Stimulated activated memory B cell treated with anti-CD40 and anti-IgM and Interleukin-4, amounts not matched to agents 10 μg/mL and 1 μg/mL and 100 μg/mL, for 72 hours (primary cell): ENCODE measurements around the gene TAS2R16.
A peak's percentile ranks its signal among the peaks of the same experiment; 100 is the strongest.
"Not testable (repeated sequence)": the region's sequence is repeated elsewhere in the genome, so short reads cannot be mapped to it uniquely, and the experiment has no call there.

ENCODE experiments used
- ATAC-seq: fragments of 150-1000 bp; cut with Tn5 transposase; 2 replicates; pipeline ENCODE4 v1.10.0; 2021
- H3K27ac Mint-ChIP-seq: one replicate; pipeline ENCODE4 v1.8.0; 2022; ENCODE audit warnings: mild to moderate bottlenecking, mixed read lengths
- H3K27me3 Mint-ChIP-seq: one replicate; pipeline ENCODE4 v1.8.0; 2022; ENCODE audit warnings: mixed read lengths
- H3K36me3 Mint-ChIP-seq: one replicate; pipeline ENCODE4 v1.8.0; 2022; ENCODE audit warnings: mixed read lengths
- H3K4me1 Mint-ChIP-seq: one replicate; pipeline ENCODE4 v1.8.0; 2022; ENCODE audit warnings: mixed read lengths
- H3K4me3 Mint-ChIP-seq: one replicate; pipeline ENCODE4 v1.8.0; 2022; ENCODE audit warnings: mild to moderate bottlenecking, moderate library complexity, mixed read lengths
- H3K9me3 Mint-ChIP-seq: one replicate; pipeline ENCODE4 v1.8.0; 2022; ENCODE audit warnings: mixed read lengths

Gene TAS2R16

DNA sequence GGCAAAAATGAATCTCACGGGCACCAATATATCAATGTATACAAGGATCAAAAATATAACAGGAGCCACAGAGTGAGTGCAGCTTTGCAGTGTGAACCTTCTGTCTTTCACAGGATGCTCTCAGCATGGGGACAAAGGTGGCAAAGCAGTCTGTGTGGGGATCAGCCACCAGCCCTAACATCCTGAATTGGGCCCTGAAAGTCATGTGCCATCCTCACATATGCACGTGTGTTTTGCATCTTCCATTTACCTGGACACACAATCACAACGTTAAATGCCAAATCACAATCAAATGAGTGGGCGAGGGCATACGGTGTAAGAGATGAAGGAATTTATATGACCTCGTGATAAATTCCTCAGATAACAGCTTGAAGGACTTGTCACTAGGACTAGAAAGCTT is 6.5 kb downstream of the TAS2R16 start:
- Mint-ChIP-seq H3K4me1 (no peaks in the 10 kb centered on the region), H3K4me3 (no peak overlapping the region), H3K27ac (no peak overlapping the region), H3K36me3 (no peaks in the 10 kb centered on the region), H3K27me3 (no peaks in the 10 kb centered on the region), H3K9me3 (peaks cover 12% of the 10 kb centered on the region)
- peak; percentile 34 for ATAC-seq

DNA sequence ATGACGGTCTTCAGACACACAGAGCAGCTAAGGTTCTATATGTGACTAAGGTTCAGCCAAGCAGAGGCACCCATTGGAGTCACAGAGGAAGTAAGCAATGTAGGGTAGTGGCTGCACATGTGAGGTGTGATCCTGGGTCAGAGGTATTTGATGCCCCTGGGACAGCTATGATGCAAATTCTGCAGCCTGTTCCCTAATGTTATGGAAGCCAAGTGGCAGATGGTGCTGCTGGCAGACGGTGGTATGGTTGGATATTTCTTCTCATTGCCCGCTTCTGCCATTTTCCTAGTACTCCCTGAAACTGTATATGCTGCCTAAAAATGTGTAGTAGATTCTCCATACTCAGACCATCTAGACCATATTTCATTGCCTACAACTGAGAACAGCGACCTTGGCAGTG is 7.2 kb downstream of the TAS2R16 start:
- Mint-ChIP-seq H3K9me3 (peaks cover 8% of the 10 kb centered on the region), H3K4me1 (no peaks in the 10 kb centered on the region), H3K4me3 (no peak overlapping the region), H3K27me3 (no peaks in the 10 kb centered on the region), H3K36me3 (no peaks in the 10 kb centered on the region), H3K27ac (no peak overlapping the region)
- no peak for ATAC-seq

DNA sequence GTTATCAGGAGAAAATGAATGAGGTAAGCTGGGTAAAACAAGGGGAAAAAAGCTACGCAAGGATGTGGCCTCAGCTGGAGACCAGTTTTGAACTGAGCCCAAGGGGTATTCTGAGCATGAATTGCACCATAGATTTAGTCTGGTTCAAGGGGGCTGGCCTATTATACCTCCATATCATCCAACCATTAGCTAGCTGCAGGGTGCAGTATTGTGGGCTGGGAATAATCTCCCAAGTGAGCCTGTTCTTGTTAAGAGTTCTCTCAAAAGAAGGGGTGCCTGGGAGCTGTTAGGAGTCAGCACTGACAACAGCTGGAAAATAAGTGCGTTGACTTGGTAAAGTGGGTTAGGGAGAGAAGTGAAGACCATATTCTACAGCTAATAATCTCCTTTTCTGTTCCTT is 8.0 kb downstream of the TAS2R16 start:
- Mint-ChIP-seq H3K9me3 (peaks cover 7% of the 10 kb centered on the region), H3K4me3 (no peak overlapping the region), H3K27me3 (no peaks in the 10 kb centered on the region), H3K27ac (no peak overlapping the region), H3K4me1 (no peaks in the 10 kb centered on the region), H3K36me3 (no peaks in the 10 kb centered on the region)
- no peak for ATAC-seq

DNA sequence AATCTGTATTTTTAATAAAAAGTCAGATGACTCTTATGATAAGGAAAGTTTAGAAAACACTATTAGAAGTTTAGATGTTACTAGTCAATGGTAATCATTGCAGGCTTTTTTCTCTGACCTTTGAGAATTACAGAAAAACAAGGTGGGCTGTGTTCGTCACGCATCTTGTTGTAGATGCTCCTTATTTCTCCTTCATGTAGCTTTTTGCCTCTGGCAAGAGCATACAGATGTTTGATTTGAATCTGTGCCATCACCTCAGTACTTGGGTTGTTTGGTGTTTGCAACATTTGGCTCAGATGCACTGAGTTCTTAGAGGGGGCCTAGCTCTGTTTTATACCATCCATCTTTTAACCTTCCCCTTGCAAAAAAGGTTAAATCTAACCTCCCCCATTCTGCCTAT is 11.5 kb downstream of the TAS2R16 start:
- H3K27me3 Mint-ChIP-seq: no peaks in the 10 kb centered on the region
- H3K4me3 Mint-ChIP-seq: no peak overlapping the region
- ATAC-seq: no peak
- peaks cover 6% of the 10 kb centered on the region for H3K9me3 Mint-ChIP-seq
- H3K4me1 Mint-ChIP-seq: no peaks in the 10 kb centered on the region
- no peak overlapping the region for H3K27ac Mint-ChIP-seq
- no peaks in the 10 kb centered on the region for H3K36me3 Mint-ChIP-seq

DNA sequence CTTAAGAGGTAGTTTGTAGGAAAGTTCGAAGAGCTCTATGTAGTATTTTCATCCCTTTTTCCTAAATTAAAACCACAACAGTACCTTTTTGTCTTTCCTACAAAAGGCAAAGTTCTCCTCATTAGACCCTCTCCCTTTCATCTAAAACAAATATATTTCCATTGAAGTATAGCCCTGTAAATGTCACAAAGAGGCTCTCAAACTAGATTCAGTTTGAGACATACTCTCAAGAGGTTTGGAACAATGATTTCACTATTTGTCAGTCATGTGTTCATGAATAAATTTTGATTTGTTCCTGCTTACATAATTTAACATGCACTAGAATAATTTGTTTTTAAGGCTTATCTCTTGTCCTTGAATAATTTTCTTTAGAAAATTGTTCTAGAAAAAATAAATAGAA is 12.2 kb downstream of the TAS2R16 start:
- Mint-ChIP-seq H3K36me3 (no peaks in the 10 kb centered on the region), H3K4me3 (no peak overlapping the region), H3K27me3 (no peaks in the 10 kb centered on the region), H3K4me1 (no peaks in the 10 kb centered on the region), H3K27ac (no peak overlapping the region), H3K9me3 (peaks cover 6% of the 10 kb centered on the region)
- ATAC-seq: no peak

- H3K4me1 Mint-ChIP-seq: no peaks in the 10 kb centered on the region
- no peak overlapping the region for H3K4me3 Mint-ChIP-seq
- no peaks in the 10 kb centered on the region for H3K27me3 Mint-ChIP-seq
- peaks cover 4% of the 10 kb centered on the region for H3K9me3 Mint-ChIP-seq
- H3K27ac Mint-ChIP-seq: no peak overlapping the region
- H3K36me3 Mint-ChIP-seq: no peaks in the 10 kb centered on the region
- no peak for ATAC-seq
Observed at GRCh38 chr7:122975341-122975740, 20.2 kb downstream of the TAS2R16 start.

- no peak overlapping the region for H3K27ac Mint-ChIP-seq
- H3K9me3 Mint-ChIP-seq: peaks cover 4% of the 10 kb centered on the region
- H3K27me3 Mint-ChIP-seq: no peaks in the 10 kb centered on the region
- ATAC-seq: no peak
- no peaks in the 10 kb centered on the region for H3K36me3 Mint-ChIP-seq
- H3K4me3 Mint-ChIP-seq: no peak overlapping the region
- no peaks in the 10 kb centered on the region for H3K4me1 Mint-ChIP-seq
Observed at GRCh38 chr7:122974229-122974628, 21.3 kb downstream of the TAS2R16 start.

- no peaks in the 10 kb centered on the region for H3K27me3 Mint-ChIP-seq
- H3K9me3 Mint-ChIP-seq: peaks cover 4% of the 10 kb centered on the region
- ATAC-seq: no peak
- H3K36me3 Mint-ChIP-seq: no peaks in the 10 kb centered on the region
- no peak overlapping the region for H3K27ac Mint-ChIP-seq
- H3K4me1 Mint-ChIP-seq: no peaks in the 10 kb centered on the region
- H3K4me3 Mint-ChIP-seq: no peak overlapping the region
Observed at GRCh38 chr7:122972056-122972455, 23.4 kb downstream of the TAS2R16 start.

- Mint-ChIP-seq H3K36me3 (no peaks in the 10 kb centered on the region), H3K4me1 (no peaks in the 10 kb centered on the region), H3K4me3 (no peak overlapping the region), H3K27me3 (no peaks in the 10 kb centered on the region), H3K9me3 (peaks cover 4% of the 10 kb centered on the region), H3K27ac (no peak overlapping the region)
- ATAC-seq: no peak
Observed at GRCh38 chr7:122970740-122971725, 24.5 kb downstream of the TAS2R16 start.

- H3K9me3 Mint-ChIP-seq: peaks cover 4% of the 10 kb centered on the region
- no peaks in the 10 kb centered on the region for H3K4me1 Mint-ChIP-seq
- no peaks in the 10 kb centered on the region for H3K36me3 Mint-ChIP-seq
- no peak for ATAC-seq
- no peak overlapping the region for H3K27ac Mint-ChIP-seq
- H3K4me3 Mint-ChIP-seq: no peak overlapping the region
- H3K27me3 Mint-ChIP-seq: no peaks in the 10 kb centered on the region
Observed at GRCh38 chr7:122968389-122968788, 27.1 kb downstream of the TAS2R16 start.

- no peaks in the 10 kb centered on the region for H3K36me3 Mint-ChIP-seq
- no peaks in the 10 kb centered on the region for H3K4me1 Mint-ChIP-seq
- H3K4me3 Mint-ChIP-seq: no peak overlapping the region
- no peaks in the 10 kb centered on the region for H3K27me3 Mint-ChIP-seq
- no peak overlapping the region for H3K27ac Mint-ChIP-seq
- H3K9me3 Mint-ChIP-seq: no peaks in the 10 kb centered on the region
- no peak for ATAC-seq
Observed at GRCh38 chr7:122965306-122965705, 30.2 kb downstream of the TAS2R16 start.

DNA sequence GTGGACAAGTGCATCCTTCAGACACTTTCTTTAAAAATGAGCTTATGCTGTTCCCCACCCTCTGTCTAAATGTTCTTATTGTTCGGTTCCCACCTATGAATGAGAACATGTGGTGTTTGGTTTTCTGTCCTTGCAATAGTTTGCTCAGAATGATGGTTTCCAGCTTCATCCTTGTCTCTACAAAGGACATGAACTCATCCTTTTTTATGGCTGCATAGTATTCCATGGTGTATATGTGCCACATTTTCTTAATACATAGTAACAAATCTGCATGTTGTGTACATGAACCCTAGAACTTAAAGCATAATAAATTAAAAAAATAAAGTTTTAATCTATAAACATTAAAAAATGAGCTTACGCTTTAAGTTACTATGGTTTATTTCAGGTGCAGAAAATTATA is 41.8 kb downstream of the TAS2R16 start:
- ATAC-seq, H3K9me3 Mint-ChIP-seq, H3K4me1 Mint-ChIP-seq, H3K27ac Mint-ChIP-seq, H3K27me3 Mint-ChIP-seq, H3K36me3 Mint-ChIP-seq, H3K4me3 Mint-ChIP-seq: not testable (repeated sequence)

DNA sequence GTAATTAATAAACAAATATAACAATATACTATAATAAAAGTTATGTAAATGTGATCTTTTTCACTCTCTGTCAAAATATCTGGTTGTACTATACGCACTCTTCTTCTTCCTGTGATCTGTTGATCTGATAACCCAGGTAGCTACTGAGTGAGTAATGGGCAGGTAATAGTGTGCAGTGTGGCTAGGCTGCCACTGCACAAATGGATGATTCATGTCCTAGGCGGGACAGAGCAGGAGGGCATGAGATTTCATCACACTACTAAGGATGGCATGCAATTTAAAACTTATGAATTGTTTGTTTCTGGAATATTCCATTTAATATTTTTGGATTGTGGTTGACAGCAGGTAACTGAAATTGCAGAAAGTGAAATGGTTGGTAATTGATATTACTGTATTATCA is 44.5 kb downstream of the TAS2R16 start:
- Mint-ChIP-seq H3K4me1 (no peaks in the 10 kb centered on the region), H3K9me3 (peaks cover under 1% of the 10 kb centered on the region), H3K27me3 (no peaks in the 10 kb centered on the region), H3K4me3 (no peak overlapping the region), H3K27ac (no peak overlapping the region), H3K36me3 (no peaks in the 10 kb centered on the region)
- ATAC-seq: no peak

- no peaks in the 10 kb centered on the region for H3K4me1 Mint-ChIP-seq
- ATAC-seq: no peak
- peaks cover 4% of the 10 kb centered on the region for H3K9me3 Mint-ChIP-seq
- H3K27ac Mint-ChIP-seq: no peak overlapping the region
- H3K4me3 Mint-ChIP-seq: no peak overlapping the region
- no peaks in the 10 kb centered on the region for H3K36me3 Mint-ChIP-seq
- H3K27me3 Mint-ChIP-seq: no peaks in the 10 kb centered on the region
Observed at GRCh38 chr7:122949186-122949585, 46.3 kb downstream of the TAS2R16 start.
